G401.6 (cell line): ENCODE measurements around the gene DNASE2.
"Not testable (repeated sequence)": the region's sequence is repeated elsewhere in the genome, so short reads cannot be mapped to it uniquely, and the experiment has no call there.

Experiments used
- FAIRE-seq: peaks from 2 replicates; lab custom pipeline; 2012; peaks lifted over from hg19 to GRCh38; lab: Jason Lieb, UNC

Gene DNASE2

DNA sequence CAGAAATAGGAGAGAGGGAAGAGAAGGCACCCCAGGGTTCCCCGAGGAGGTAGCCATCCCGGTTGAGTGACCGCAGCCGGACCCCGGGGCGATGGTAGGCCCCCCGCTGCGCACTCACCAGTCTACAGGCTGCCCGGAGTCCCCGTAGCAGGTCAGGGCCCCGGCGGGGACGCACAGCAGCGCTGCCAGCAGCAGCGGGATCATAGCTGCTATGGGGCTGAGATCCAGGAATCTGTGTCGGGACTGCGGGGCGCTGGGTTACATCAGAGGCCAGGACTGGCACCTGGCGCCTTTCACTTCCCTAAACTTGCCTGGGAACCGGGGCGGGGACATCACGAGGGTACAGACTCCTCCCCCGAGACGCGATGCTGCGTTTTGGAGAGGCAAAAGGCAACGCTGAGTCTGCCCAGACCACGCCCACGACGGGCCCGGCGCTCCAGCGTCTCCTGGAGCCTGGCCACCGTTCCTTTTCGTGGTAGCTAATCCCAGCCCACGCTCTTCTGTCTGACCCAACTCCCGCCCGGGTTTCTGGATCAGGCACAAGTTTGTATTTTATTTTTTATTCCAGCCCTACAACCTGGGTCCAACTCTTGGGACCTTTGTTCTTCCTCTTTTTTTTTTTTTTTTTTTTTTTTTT, at the start of gene DNASE2:
TSS of gene DNASE2 (minus strand) at position 278 of the 637 bp plus-strand sequence. CDS start at position 204, 74 bp downstream.
- FAIRE-seq, result peak; percentile 96

DNA sequence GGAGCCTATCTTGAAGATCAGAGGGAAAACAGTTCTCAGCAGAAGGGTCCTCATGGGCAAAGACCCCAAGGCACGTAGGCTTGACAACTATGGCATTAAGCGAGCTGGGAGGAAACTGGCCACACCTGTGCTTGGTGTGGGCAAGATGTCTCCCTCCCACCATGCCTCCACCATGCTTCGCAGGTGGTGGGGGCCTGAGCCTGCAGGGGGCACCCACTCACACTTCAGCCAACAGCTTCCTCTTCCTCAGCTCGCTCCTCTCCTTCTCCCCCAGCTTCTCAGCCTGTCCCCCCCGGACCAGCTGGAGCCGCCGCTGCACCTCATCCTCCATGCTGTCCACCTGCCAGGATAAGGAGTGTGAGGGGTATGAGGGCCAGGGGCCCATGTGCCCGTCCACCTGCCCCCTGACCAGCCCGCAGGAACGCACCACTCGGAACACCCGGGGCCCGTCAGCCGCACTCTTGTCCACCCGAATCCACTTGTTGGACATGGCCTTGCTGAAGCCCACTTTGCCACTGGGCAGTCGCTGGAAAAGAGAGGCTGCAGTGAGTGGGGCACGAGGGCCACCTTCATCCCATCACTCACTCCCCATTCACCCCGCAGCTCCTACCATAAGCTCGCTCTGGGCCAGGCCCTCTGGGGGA, 48.9 kb upstream of the DNASE2 start:
- FAIRE-seq, result no peak

DNA sequence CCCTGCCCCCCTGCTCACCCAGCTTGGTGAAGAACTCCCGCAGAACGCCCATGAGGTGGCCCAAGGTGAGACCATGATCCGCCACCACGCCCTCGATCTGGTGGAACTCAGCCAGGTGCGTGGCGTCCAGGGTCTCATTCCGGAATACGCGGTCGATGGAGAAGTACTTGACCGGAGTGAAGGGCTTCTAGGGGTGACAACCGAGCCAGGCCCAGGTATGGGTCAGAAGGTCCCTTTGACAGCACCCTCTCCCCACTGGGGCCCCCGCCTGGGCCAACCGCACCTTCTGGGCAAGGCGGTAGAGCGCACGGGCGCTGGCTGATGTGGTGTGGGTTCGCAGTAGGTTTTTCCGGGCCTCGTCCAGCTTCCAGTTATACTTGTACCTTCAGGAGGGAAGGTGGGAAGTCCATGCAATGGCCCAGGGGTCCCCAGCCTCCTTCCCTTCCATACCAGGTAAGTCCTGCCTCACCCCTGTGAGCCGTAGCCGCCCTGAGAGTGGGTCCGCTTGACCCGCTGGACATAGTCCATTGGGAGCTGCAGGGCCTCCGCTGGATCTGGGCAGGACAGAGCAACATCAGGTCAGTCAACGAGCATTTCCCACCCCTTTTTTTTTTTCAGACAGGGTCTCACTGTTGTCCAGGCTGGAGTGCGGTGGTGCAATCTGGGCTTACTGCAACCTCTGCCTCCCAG, 43.5 kb upstream of the DNASE2 start:
- FAIRE-seq, result no peak

GRCh38 chr19:12922959-12923358, 41.7 kb upstream of the DNASE2 start:
- FAIRE-seq, result no peak

DNA sequence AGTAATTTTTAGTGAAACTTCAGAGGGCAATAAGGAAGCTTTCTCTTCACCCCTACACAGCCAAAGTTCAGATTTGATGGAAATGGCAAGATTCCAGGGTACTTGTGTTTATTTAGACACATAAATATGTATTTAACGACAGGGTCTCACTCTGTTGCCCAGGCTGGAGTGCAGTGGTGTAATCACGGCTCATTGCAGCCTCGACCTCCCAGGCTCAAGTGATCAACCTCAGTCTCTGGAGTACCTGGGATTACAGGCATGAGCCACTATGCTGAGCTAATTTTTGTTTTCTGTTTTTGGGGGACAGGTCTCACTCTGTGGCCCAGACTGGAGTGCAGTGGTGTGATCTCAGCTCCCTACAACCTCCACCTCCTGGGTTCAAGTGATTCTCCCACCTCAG, 39.8 kb upstream of the DNASE2 start:
- no peak for FAIRE-seq

DNA sequence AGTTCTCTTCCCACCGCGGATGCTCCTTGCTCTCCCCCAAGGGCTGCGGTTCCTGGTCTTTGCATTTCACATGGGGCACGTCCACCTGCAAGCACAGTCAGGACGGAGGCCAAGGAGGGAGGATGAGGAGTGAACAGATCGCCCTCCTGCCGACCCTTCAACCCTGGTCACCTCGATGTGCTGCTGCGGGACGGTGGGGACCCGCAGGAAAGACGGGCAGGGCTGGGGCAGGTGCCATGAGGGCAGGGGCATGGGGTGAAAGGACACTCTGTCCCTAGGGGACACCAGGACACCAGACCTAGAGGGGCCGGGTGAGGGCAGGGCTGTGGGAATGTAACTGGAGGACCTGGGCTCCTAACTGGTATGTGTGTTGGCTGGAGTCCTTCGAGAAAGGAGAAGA, 37.0 kb upstream of the DNASE2 start:
- FAIRE-seq, result no peak

- not testable (repeated sequence) for FAIRE-seq
Measured at GRCh38 chr19:12915860-12916259, 34.6 kb upstream of the DNASE2 start.

GRCh38 chr19:12913851-12914690, 32.8 kb upstream of the DNASE2 start:
- FAIRE-seq, result no peak

DNA sequence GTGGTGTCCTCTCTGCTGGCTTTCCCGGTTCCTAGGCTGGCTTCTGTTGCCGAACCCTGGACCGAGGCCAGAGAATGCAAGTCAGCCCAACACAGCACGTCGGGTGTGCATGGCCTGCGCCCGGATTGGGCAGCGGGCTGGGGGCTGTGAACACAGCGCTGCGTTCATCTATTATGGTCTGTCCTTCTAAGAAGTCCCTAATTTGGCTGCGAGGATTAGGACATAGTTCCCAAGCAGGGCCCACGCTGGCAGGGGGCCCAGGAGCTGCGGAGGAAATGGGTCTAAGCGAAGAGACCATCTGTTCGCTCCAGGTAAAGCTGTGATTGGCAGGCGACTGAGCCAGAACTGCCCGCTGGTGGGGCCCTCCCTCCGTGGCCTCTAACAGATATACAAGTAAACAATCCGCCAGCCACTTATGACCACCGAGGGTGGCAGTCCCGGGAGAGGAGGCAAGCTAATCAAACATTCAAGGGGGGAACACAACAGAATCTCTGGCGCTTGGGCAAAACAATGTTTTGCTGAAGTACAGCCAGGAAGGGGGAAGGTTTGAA, 31.8 kb upstream of the DNASE2 start:
- no peak for FAIRE-seq

GRCh38 chr19:12912571-12912970, 31.3 kb upstream of the DNASE2 start:
- FAIRE-seq, result no peak

GRCh38 chr19:12907166-12907565, 25.9 kb upstream of the DNASE2 start:
- FAIRE-seq, result no peak

- no peak for FAIRE-seq
Measured at GRCh38 chr19:12899891-12900518, 18.8 kb upstream of the DNASE2 start.

- no peak for FAIRE-seq
Measured at GRCh38 chr19:12896460-12896859, 15.2 kb upstream of the DNASE2 start.

DNA sequence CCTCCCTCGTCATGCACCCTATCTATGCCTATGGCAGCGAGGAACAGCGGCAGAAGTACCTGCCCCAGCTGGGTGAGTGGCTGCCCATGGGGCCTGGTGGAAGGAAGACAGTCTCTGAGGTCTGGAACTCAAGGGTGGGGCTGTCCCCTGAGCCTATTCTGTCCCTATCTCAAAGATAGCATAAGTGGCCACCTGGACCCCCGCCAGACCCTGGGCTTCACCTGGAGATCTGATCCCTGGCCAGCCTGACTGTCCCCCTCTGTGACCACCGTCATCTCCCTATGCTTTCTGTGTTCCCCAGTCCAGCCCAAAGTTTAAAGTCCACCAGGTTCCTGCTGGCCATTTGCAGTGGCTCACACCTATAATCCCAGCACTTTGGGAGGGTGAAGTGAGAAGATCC, 12.3 kb upstream of the DNASE2 start:
- FAIRE-seq, result no peak

GRCh38 chr19:12891553-12892021, 10.3 kb upstream of the DNASE2 start:
- FAIRE-seq, result no peak

GRCh38 chr19:12890787-12891552, 9.7 kb upstream of the DNASE2 start, which contains the start of gene GCDH:
Gene GCDH, plus strand, starts transcription at chr19:12891160. Its CDS starts 145 bp downstream, at chr19:12891305.
- FAIRE-seq, result peak; percentile 99

DNA sequence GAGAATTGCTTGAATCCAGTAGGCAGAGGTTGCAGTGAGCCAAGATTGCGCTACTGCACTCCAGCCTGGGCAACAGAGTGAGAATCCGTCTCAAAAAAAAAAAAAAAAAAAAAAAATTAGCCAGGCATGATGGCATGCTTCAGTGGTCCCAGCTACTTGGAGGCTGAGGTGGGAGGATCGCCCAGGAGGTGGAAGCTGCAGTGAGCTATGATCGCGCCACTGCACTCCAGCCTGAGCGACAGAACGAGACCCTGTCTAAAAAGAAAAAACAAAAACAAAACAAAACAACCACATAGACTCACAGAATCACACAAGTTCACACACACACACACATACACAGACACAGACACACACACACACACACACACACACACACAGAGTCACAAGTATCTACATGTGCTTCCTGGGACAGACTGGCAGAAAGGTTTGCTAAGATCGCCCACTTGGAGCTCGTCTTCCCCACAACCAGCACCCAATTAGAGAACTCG, 9.1 kb upstream of the DNASE2 start:
- FAIRE-seq, result not testable (repeated sequence)

DNA sequence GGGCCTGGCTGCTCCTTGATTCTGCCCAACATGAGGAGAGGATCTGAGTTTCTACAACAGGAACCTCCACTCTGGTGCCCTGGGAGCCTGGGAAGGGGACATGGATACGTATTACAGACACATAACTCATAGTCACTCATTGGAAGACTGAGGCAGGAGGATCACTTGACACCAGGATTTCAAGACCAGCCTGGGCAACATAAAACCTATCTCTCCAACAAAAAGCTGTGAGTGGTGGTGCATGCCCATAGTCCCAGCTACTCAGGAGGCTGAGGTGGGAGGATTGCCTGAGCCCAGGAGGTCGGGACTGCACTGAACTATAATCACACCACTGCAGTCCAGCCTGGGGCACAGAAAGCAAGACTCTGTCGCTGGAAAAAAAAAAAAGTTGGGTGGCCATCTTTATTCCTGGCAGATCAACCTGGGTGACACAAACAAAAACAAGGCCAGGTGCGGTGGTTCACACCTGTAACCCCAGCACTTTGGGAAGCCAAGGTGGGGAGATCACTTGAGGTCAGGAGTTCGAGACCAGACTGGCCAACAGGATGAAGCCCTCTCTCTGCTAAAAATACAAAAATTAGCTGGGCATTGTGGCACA, 6.9 kb upstream of the DNASE2 start:
- FAIRE-seq, result no peak

GRCh38 chr19:12886969-12887747, 5.9 kb upstream of the DNASE2 start, which contains the start of gene KLF1:
Gene KLF1, minus strand, starts transcription at chr19:12887201. Its CDS starts 61 bp downstream, at chr19:12887140.
- no peak for FAIRE-seq
